Muscle of leg (tissue), 11 donors: ENCODE results near the gene KCNMA1. TPM values are rescaled to one million over a fixed set of nuclear protein-coding genes. Genes with fewer than 3 reads are reported as not detected.
A peak's percentile ranks its signal among the peaks of the same experiment; 100 is the strongest.

Experiments
- DNase-seq: peaks from one replicate; pipeline ENCODE4 v3.0.0; 2013
- H3K27ac ChIP-seq: one replicate; pipeline ENCODE4 v1.5.1; 2013; ENCODE audit warnings: mild to moderate bottlenecking, low read length, control low read depth
- H3K27me3 ChIP-seq: one replicate; pipeline ENCODE4 v1.6.1; 2013; ENCODE audit warnings: low read length; ENCODE audit not compliant: control insufficient read depth, insufficient read depth
- H3K36me3 ChIP-seq: one replicate; pipeline ENCODE4 v1.6.1; 2013; ENCODE audit warnings: low read length; ENCODE audit not compliant: control insufficient read depth, insufficient read depth
- H3K4me1 ChIP-seq: one replicate; pipeline ENCODE4 v1.6.1; 2013; ENCODE audit warnings: low read length; ENCODE audit not compliant: control insufficient read depth, insufficient read depth
- H3K4me3 ChIP-seq: one replicate; pipeline ENCODE4 v1.5.1; 2013; ENCODE audit warnings: low read length, control low read depth
- H3K9me3 ChIP-seq: replicated peaks from 2 replicates; pipeline ENCODE4 v1.6.1; 2013; ENCODE audit warnings: low read depth, low read length; ENCODE audit not compliant: control insufficient read depth
- WGBS: methylation state at CpG from one replicate; pipeline ENCODE4 v1.1.5; 2013; ENCODE audit warnings: missing lambda C conversion rate; ENCODE audit not compliant: insufficient coverage; 5-methylcytosine and 5-hydroxymethylcytosine counted together
- polyA plus RNA-seq, 8 donors: library from polyadenylated mRNA; unstranded; fragments of 120-200 nt; gene quantifications; one replicate each; pipeline versions ENCODE4 v1.2.1 to v1.2.3, GENCODE V29; 2013; ENCODE audit warnings: inconsistent platforms in 1 of 8, low replicate concordance in 1 of 8; ENCODE audit not compliant: insufficient read length in 8 of 8, insufficient read depth in 1 of 8
- total RNA-seq: library from RNA; stranded (reverse); fragments of 120-200 nt; gene quantifications from one replicate; pipeline ENCODE4 v1.2.4, GENCODE V29; 2013

Gene KCNMA1
- total and polyA plus RNA-seq, 9 donors, result 12.7 to 23.3 (median 18.2) TPM

- no peak overlapping the region for H3K4me3 ChIP-seq
- no peak for DNase-seq
- WGBS, result 70% methylated on average over 8 of the region's 12 CpGs
- H3K27me3 ChIP-seq, result no peaks in the 10 kb centered on the region
- no peaks in the 10 kb centered on the region for H3K36me3 ChIP-seq
- peaks cover 36% of the 10 kb centered on the region for H3K4me1 ChIP-seq
- no peaks in the 10 kb centered on the region for H3K9me3 ChIP-seq
- H3K27ac ChIP-seq, result no peak overlapping the region
Measured at GRCh38 chr10:77494756-77495541, 142.7 kb downstream of the KCNMA1 start.

- Histone ChIP-seq H3K4me3 (no peak overlapping the region), H3K27ac (no peak overlapping the region), H3K36me3 (no peaks in the 10 kb centered on the region), H3K27me3 (no peaks in the 10 kb centered on the region), H3K9me3 (no peaks in the 10 kb centered on the region), H3K4me1 (peaks cover 36% of the 10 kb centered on the region)
- DNase-seq, result peak; percentile 54
- 27% methylated on average over 4 of the region's 6 CpGs for WGBS
Measured at GRCh38 chr10:77494327-77494726, 143.3 kb downstream of the KCNMA1 start.

- WGBS, result 69% methylated on average over 2 of the region's 8 CpGs
- Histone ChIP-seq H3K9me3 (no peaks in the 10 kb centered on the region), H3K4me1 (peaks cover 36% of the 10 kb centered on the region), H3K27me3 (no peaks in the 10 kb centered on the region), H3K27ac (no peak overlapping the region), H3K36me3 (no peaks in the 10 kb centered on the region), H3K4me3 (no peak overlapping the region)
- no peak for DNase-seq
Measured at GRCh38 chr10:77493851-77494261, 143.8 kb downstream of the KCNMA1 start.

- Histone ChIP-seq H3K4me1 (peaks cover 36% of the 10 kb centered on the region), H3K27me3 (no peaks in the 10 kb centered on the region), H3K36me3 (no peaks in the 10 kb centered on the region), H3K9me3 (no peaks in the 10 kb centered on the region), H3K4me3 (no peak overlapping the region), H3K27ac (no peak overlapping the region)
- 84% methylated on average over 9 of the region's 13 CpGs for WGBS
- no peak for DNase-seq
Measured at GRCh38 chr10:77493239-77493806, 144.3 kb downstream of the KCNMA1 start.

- Histone ChIP-seq H3K4me1 (peaks cover 36% of the 10 kb centered on the region), H3K9me3 (no peaks in the 10 kb centered on the region), H3K27ac (no peak overlapping the region), H3K27me3 (no peaks in the 10 kb centered on the region), H3K4me3 (no peak overlapping the region), H3K36me3 (no peaks in the 10 kb centered on the region)
- DNase-seq, result no peak
- WGBS, result 78% methylated on average over 3 of the region's 4 CpGs
Measured at GRCh38 chr10:77492368-77492994, 145.1 kb downstream of the KCNMA1 start.

GRCh38 chr10:77490534-77491314, 146.9 kb downstream of the KCNMA1 start:
- WGBS, result 59% methylated on average over 3 of the region's 6 CpGs
- H3K4me1 ChIP-seq, result peaks cover 36% of the 10 kb centered on the region
- peaks cover 2% of the 10 kb centered on the region for H3K9me3 ChIP-seq
- H3K27me3 ChIP-seq, result no peaks in the 10 kb centered on the region
- peak overlapping the region; percentile 75 for H3K27ac ChIP-seq
- no peak for DNase-seq
- H3K36me3 ChIP-seq, result no peaks in the 10 kb centered on the region
- no peak overlapping the region for H3K4me3 ChIP-seq

- no peak for DNase-seq
- 80% methylated on average over 1 of the region's 3 CpGs for WGBS
- Histone ChIP-seq H3K27ac (no peak overlapping the region), H3K36me3 (no peaks in the 10 kb centered on the region), H3K9me3 (peaks cover 2% of the 10 kb centered on the region), H3K4me3 (no peak overlapping the region), H3K27me3 (peaks cover 4% of the 10 kb centered on the region), H3K4me1 (peaks cover 10% of the 10 kb centered on the region)
Measured at GRCh38 chr10:77486517-77486916, 151.1 kb downstream of the KCNMA1 start.

GRCh38 chr10:77485847-77486246, 151.8 kb downstream of the KCNMA1 start:
- WGBS, result 60% methylated on average over 1 of the region's 2 CpGs
- H3K36me3 ChIP-seq, result no peaks in the 10 kb centered on the region
- H3K27me3 ChIP-seq, result peaks cover 4% of the 10 kb centered on the region

GRCh38 chr10:77482072-77482471, 155.5 kb downstream of the KCNMA1 start:
- Histone ChIP-seq H3K4me1 (peaks cover 5% of the 10 kb centered on the region), H3K36me3 (no peaks in the 10 kb centered on the region), H3K27ac (no peak overlapping the region), H3K27me3 (peaks cover 6% of the 10 kb centered on the region), H3K9me3 (peaks cover 2% of the 10 kb centered on the region), H3K4me3 (no peak overlapping the region)
- 88% methylated on average over 2 of the region's 2 CpGs for WGBS
- no peak for DNase-seq

More at GRCh38 chr10:77485847-77486246, 151.8 kb downstream of the KCNMA1 start:
- Histone ChIP-seq H3K9me3 (peaks cover 2% of the 10 kb centered on the region), H3K27ac (no peak overlapping the region), H3K4me1 (peaks cover 4% of the 10 kb centered on the region), H3K4me3 (no peak overlapping the region)
- no peak for DNase-seq

GRCh38 chr10:77479586-77479985, 158.0 kb downstream of the KCNMA1 start:
- Histone ChIP-seq H3K4me1 (peaks cover 5% of the 10 kb centered on the region), H3K36me3 (no peaks in the 10 kb centered on the region), H3K9me3 (no peaks in the 10 kb centered on the region), H3K27ac (no peak overlapping the region), H3K4me3 (no peak overlapping the region), H3K27me3 (peaks cover 5% of the 10 kb centered on the region)
- no peak for DNase-seq
- WGBS, result 54% methylated on average over 5 of the region's 8 CpGs
